Endometrium (tissue), 2 donors: ENCODE data around the gene NR2F1.
"Not testable (repeated sequence)": the region's sequence is repeated elsewhere in the genome, so short reads cannot be mapped to it uniquely, and the experiment has no call there.

ENCODE experiments used
- FAIRE-seq: peaks from 2 replicates; lab custom pipeline; 2012; peaks lifted over from hg19 to GRCh38; lab: Jason Lieb, UNC
- donor health status: control.
- donor health status: control.

The NR2F1 gene

GRCh38 chr5:93582677-93583438 is at the start of gene NR2F1:
Gene NR2F1 (plus strand): TSS chr5:93583222. CDS start chr5:93585024, 1,802 bp downstream.
- FAIRE-seq = peak; percentile 31

- FAIRE-seq = no peak
Measured at GRCh38 chr5:93545872-93546271, 37.1 kb upstream of the NR2F1 start.

GRCh38 chr5:93549594-93549993 is 33.4 kb upstream of the NR2F1 start:
- not testable (repeated sequence) for FAIRE-seq

GRCh38 chr5:93557021-93557604 is 25.9 kb upstream of the NR2F1 start:
- no peak for FAIRE-seq

- FAIRE-seq = no peak
Measured at GRCh38 chr5:93566091-93566490, 16.9 kb upstream of the NR2F1 start.

- FAIRE-seq = no peak
Measured at GRCh38 chr5:93567424-93567823, 15.6 kb upstream of the NR2F1 start.

- no peak for FAIRE-seq
Measured at GRCh38 chr5:93569300-93570160, 13.5 kb upstream of the NR2F1 start.

GRCh38 chr5:93570294-93571113 is 12.5 kb upstream of the NR2F1 start:
- FAIRE-seq = no peak

- FAIRE-seq = no peak
Measured at GRCh38 chr5:93571114-93571949, 11.7 kb upstream of the NR2F1 start.

- FAIRE-seq = no peak
Measured at GRCh38 chr5:93572101-93572607, 10.9 kb upstream of the NR2F1 start.

GRCh38 chr5:93572608-93573353 is 10.2 kb upstream of the NR2F1 start:
- FAIRE-seq = no peak

GRCh38 chr5:93573354-93574351 is 9.4 kb upstream of the NR2F1 start:
- no peak for FAIRE-seq

- FAIRE-seq = no peak
Measured at GRCh38 chr5:93574491-93575305, 8.3 kb upstream of the NR2F1 start.

GRCh38 chr5:93575461-93576414 is 7.3 kb upstream of the NR2F1 start:
- FAIRE-seq = no peak

- no peak for FAIRE-seq
Measured at GRCh38 chr5:93576994-93577853, 5.8 kb upstream of the NR2F1 start.
